Naive thymus-derived CD8-positive, alpha-beta T cell (primary cell): ENCODE measurements around the gene HOXD4. TPM values are rescaled to one million over a fixed set of nuclear protein-coding genes. Genes with fewer than 3 reads are reported as not detected.

Experiments used
- ATAC-seq, 2 donors: fragments of 150-1000 bp; cut with Tn5 transposase in 1 of 2; sonication (Bioruptor Pico), chemical (Tn5 transposase) in 1 of 2; 1 replicate in 1 of 2; 2 replicates in 1 of 2; pipeline ENCODE4 v1.10.0; 2021; ENCODE audit warnings: mild to moderate bottlenecking in 2 of 2, moderate library complexity in 2 of 2
- POLR2A ChIA-PET: fragments of 350-600 bp; sonication (Branson Sonifier 250); formaldehyde crosslinking; loops from one replicate; lab custom pipeline; 2021; ENCODE audit warnings: antibody characterized with exemption; lab: Charles Lee
- DNase-seq, 10 donors: peaks; one replicate each; pipeline versions ENCODE4 v3.0.0 to v3.0.0-alpha.2; 2020 to 2022
- H3K27ac Mint-ChIP-seq, 10 donors: one replicate each; pipeline ENCODE4 v1.8.0; 2020 to 2022; ENCODE audit warnings: mild to moderate bottlenecking in 10 of 10, mixed read lengths in 10 of 10, moderate library complexity in 4 of 10, inconsistent platforms in 1 of 10
- H3K27me3 Mint-ChIP-seq, 5 donors: one replicate each; pipeline ENCODE4 v1.8.0; 2021 to 2022; ENCODE audit warnings: mixed read lengths in 5 of 5
- H3K36me3 Mint-ChIP-seq, 3 donors: one replicate each; pipeline ENCODE4 v1.8.0; 2020 to 2022; ENCODE audit warnings: mixed read lengths in 3 of 3, mild to moderate bottlenecking in 2 of 3, inconsistent platforms in 1 of 3
- H3K4me1 Mint-ChIP-seq, 4 donors: one replicate each; pipeline ENCODE4 v1.8.0; 2021 to 2022; ENCODE audit warnings: mixed read lengths in 4 of 4
- H3K4me3 Mint-ChIP-seq, 10 donors: one replicate each; pipeline ENCODE4 v1.8.0; 2020 to 2022; ENCODE audit warnings: mild to moderate bottlenecking in 10 of 10, mixed read lengths in 10 of 10, moderate library complexity in 6 of 10, inconsistent platforms in 1 of 10
- H3K9me3 Mint-ChIP-seq, 9 donors: one replicate each; pipeline ENCODE4 v1.8.0; 2020 to 2022; ENCODE audit warnings: mixed read lengths in 9 of 9, mild to moderate bottlenecking in 3 of 9, inconsistent platforms in 1 of 9, moderate library complexity in 1 of 9
- polyA plus RNA-seq, 3 donors: library from polyadenylated mRNA; unstranded; fragments of 300-500 nt; fragmentation: Illumina TruSeq; gene quantifications; one replicate each; pipeline ENCODE4 v1.2.3, GENCODE V29; 2021
- total RNA-seq, 8 experiments: library from RNA in 2 of 8; stranded (reverse) in 2 of 8; gene quantifications; one replicate each; pipeline ENCODE4 v1.2.3 and lab custom pipeline; 2021 to 2026

Gene HOXD4
- total and polyA plus RNA-seq, 5 experiments from 2014 or later = not detected

- ATAC-seq (no peak), DNase-seq (no peak)
- Mint-ChIP-seq H3K4me3 (peak overlapping the region in 1 of 10 donors; percentile 52), H3K27me3 (peaks cover 55 to 82% (median 64%) of the 10 kb centered on the region in 5 donors), H3K27ac (no peak overlapping the region), H3K9me3 (peaks cover 0 to 4% (median 0%) of the 10 kb centered on the region in 9 donors), H3K36me3 (peaks cover 0 to 7% (median 4%) of the 10 kb centered on the region in 3 donors), H3K4me1 (peaks cover 14 to 25% (median 24%) of the 10 kb centered on the region in 4 donors)
- POLR2A ChIA-PET = no interaction called here
These were observed 34.7 kb downstream of the HOXD4 start for GRCh38 chr2:176186024-176186423.

GRCh38 chr2:176187200-176187898 is 36.0 kb downstream of the HOXD4 start:
- ATAC-seq = peak; percentile 30 to 46
- peaks cover 0 to 4% (median 0%) of the 10 kb centered on the region in 9 donors for H3K9me3 Mint-ChIP-seq
- H3K4me3 Mint-ChIP-seq = peak overlapping the region; percentile 84 to 96 (median 90)
- H3K36me3 Mint-ChIP-seq = peaks cover 0 to 7% (median 4%) of the 10 kb centered on the region in 3 donors
- H3K4me1 Mint-ChIP-seq = peaks cover 14 to 25% (median 24%) of the 10 kb centered on the region in 4 donors
- no peak for DNase-seq
- POLR2A ChIA-PET = no interaction called here
- peak overlapping the region in 2 of 10 donors; percentile 41 for H3K27ac Mint-ChIP-seq
- H3K27me3 Mint-ChIP-seq = peaks cover 58 to 87% (median 70%) of the 10 kb centered on the region in 5 donors

GRCh38 chr2:176187899-176188773 is 36.8 kb downstream of the HOXD4 start, which contains the start of gene HOXD1:
Gene HOXD1 (plus strand): TSS chr2:176188668. CDS start chr2:176188802, 134 bp downstream.
- peaks cover 59 to 87% (median 70%) of the 10 kb centered on the region in 5 donors for H3K27me3 Mint-ChIP-seq
- POLR2A ChIA-PET = interaction anchor here (0.6 kb wide), 1 partner anchor 19 kb away, joined by 3 read pairs; no protein-coding TSS in a partner anchor
- DNase-seq (no peak), ATAC-seq (peak; percentile 34 to 44)
- H3K9me3 Mint-ChIP-seq = peaks cover 0 to 4% (median 0%) of the 10 kb centered on the region in 9 donors
- H3K27ac Mint-ChIP-seq = peak within 1 kb of the TSS in 2 of 10 donors; percentile 41
- peaks cover 14 to 25% (median 24%) of the 10 kb centered on the region in 4 donors for H3K4me1 Mint-ChIP-seq
- peaks cover 0 to 7% (median 4%) of the 10 kb centered on the region in 3 donors for H3K36me3 Mint-ChIP-seq
- H3K4me3 Mint-ChIP-seq = peak within 1 kb of the TSS; percentile 84 to 96 (median 90)

- peaks cover 0 to 4% (median 0%) of the 10 kb centered on the region in 9 donors for H3K9me3 Mint-ChIP-seq
- peaks cover 14 to 25% (median 24%) of the 10 kb centered on the region in 4 donors for H3K4me1 Mint-ChIP-seq
- H3K27ac Mint-ChIP-seq = no peak overlapping the region
- DNase-seq = no peak
- POLR2A ChIA-PET = interaction anchor here (0.6 kb wide), 1 partner anchor 18 kb away, joined by 3 read pairs; no protein-coding TSS in a partner anchor
- H3K27me3 Mint-ChIP-seq = peaks cover 52 to 82% (median 71%) of the 10 kb centered on the region in 5 donors
- H3K4me3 Mint-ChIP-seq = peak overlapping the region; percentile 60 to 84 (median 78)
- peak; percentile 53 to 57 for ATAC-seq
- H3K36me3 Mint-ChIP-seq = peaks cover 0 to 7% (median 4%) of the 10 kb centered on the region in 3 donors
These were observed 37.7 kb downstream of the HOXD4 start for GRCh38 chr2:176188774-176189680.

GRCh38 chr2:176189681-176190641 is 38.6 kb downstream of the HOXD4 start:
- H3K27me3 Mint-ChIP-seq = peaks cover 55 to 84% (median 76%) of the 10 kb centered on the region in 5 donors
- H3K36me3 Mint-ChIP-seq = peaks cover 0 to 7% (median 4%) of the 10 kb centered on the region in 3 donors
- peak in 1 of 2 donors; percentile 31 for ATAC-seq
- peaks cover 0 to 4% (median 0%) of the 10 kb centered on the region in 9 donors for H3K9me3 Mint-ChIP-seq
- DNase-seq = no peak
- H3K4me3 Mint-ChIP-seq = peak overlapping the region; percentile 60 to 84 (median 78)
- peaks cover 14 to 25% (median 24%) of the 10 kb centered on the region in 4 donors for H3K4me1 Mint-ChIP-seq
- POLR2A ChIA-PET = no interaction called here
- peak overlapping the region in 1 of 10 donors; percentile 79 for H3K27ac Mint-ChIP-seq

- no peak overlapping the region for H3K27ac Mint-ChIP-seq
These were observed 41.0 kb downstream of the HOXD4 start for GRCh38 chr2:176192351-176192750.

GRCh38 chr2:176193048-176193447 is 41.7 kb downstream of the HOXD4 start:
- no peak for ATAC-seq
- peaks cover 0 to 11% (median 0%) of the 10 kb centered on the region in 9 donors for H3K9me3 Mint-ChIP-seq
- peaks cover 4 to 14% (median 13%) of the 10 kb centered on the region in 4 donors for H3K4me1 Mint-ChIP-seq
- H3K4me3 Mint-ChIP-seq = no peak overlapping the region
- no peak overlapping the region for H3K27ac Mint-ChIP-seq
- no peak for DNase-seq
- H3K27me3 Mint-ChIP-seq = peaks cover 48 to 85% (median 72%) of the 10 kb centered on the region in 5 donors
- H3K36me3 Mint-ChIP-seq = peaks cover 0 to 16% (median 1%) of the 10 kb centered on the region in 3 donors
- POLR2A ChIA-PET = interaction anchor here (0.6 kb wide), 1 partner anchor 41 kb away, joined by 6 read pairs; no protein-coding TSS in a partner anchor

More at GRCh38 chr2:176192351-176192750, 41.0 kb downstream of the HOXD4 start:
- H3K27me3 Mint-ChIP-seq = peaks cover 49 to 85% (median 73%) of the 10 kb centered on the region in 5 donors
- DNase-seq (no peak), ATAC-seq (no peak)
- no peak overlapping the region for H3K4me3 Mint-ChIP-seq
- H3K9me3 Mint-ChIP-seq = peaks cover 0 to 11% (median 0%) of the 10 kb centered on the region in 9 donors
- POLR2A ChIA-PET = interaction anchor here (0.6 kb wide), 1 partner anchor 41 kb away, joined by 6 read pairs; no protein-coding TSS in a partner anchor
- H3K4me1 Mint-ChIP-seq = peaks cover 11 to 21% (median 20%) of the 10 kb centered on the region in 4 donors
- H3K36me3 Mint-ChIP-seq = peaks cover 0 to 18% (median 4%) of the 10 kb centered on the region in 3 donors

- POLR2A ChIA-PET = no interaction called here
- H3K9me3 Mint-ChIP-seq = peaks cover 0 to 20% (median 0%) of the 10 kb centered on the region in 9 donors
- ATAC-seq = no peak
- peaks cover 0 to 20% (median 0%) of the 10 kb centered on the region in 3 donors for H3K36me3 Mint-ChIP-seq
- H3K4me1 Mint-ChIP-seq = no peaks in the 10 kb centered on the region
- H3K4me3 Mint-ChIP-seq = no peak overlapping the region
- H3K27ac Mint-ChIP-seq = no peak overlapping the region
- no peak for DNase-seq
- H3K27me3 Mint-ChIP-seq = peaks cover 23 to 57% (median 38%) of the 10 kb centered on the region in 5 donors
These were observed 48.6 kb downstream of the HOXD4 start for GRCh38 chr2:176199902-176200301.

- ATAC-seq (no peak), DNase-seq (no peak)
- Mint-ChIP-seq H3K4me1 (no peaks in the 10 kb centered on the region), H3K9me3 (peaks cover 0 to 17% (median 0%) of the 10 kb centered on the region in 9 donors), H3K4me3 (no peak overlapping the region), H3K36me3 (peaks cover 0 to 16% (median 0%) of the 10 kb centered on the region in 3 donors), H3K27ac (no peak overlapping the region), H3K27me3 (peaks cover 20 to 46% (median 33%) of the 10 kb centered on the region in 5 donors)
- POLR2A ChIA-PET = no interaction called here
These were observed 49.6 kb downstream of the HOXD4 start for GRCh38 chr2:176200971-176201370.

- POLR2A ChIA-PET = no interaction called here
- ATAC-seq (no peak), DNase-seq (no peak)
- Mint-ChIP-seq H3K4me3 (no peak overlapping the region), H3K27ac (no peak overlapping the region), H3K9me3 (peaks cover 0 to 10% (median 0%) of the 10 kb centered on the region in 9 donors), H3K27me3 (peaks cover 13 to 36% (median 23%) of the 10 kb centered on the region in 5 donors), H3K36me3 (peaks cover 0 to 9% (median 0%) of the 10 kb centered on the region in 3 donors), H3K4me1 (no peaks in the 10 kb centered on the region)
These were observed 51.1 kb downstream of the HOXD4 start for GRCh38 chr2:176202491-176202890.
